H1 (cell line): ENCODE measurements around the gene TMEM250. TPM values are rescaled to one million over a fixed set of nuclear protein-coding genes. Genes with fewer than 3 reads are reported as not detected.

Experiments used
- CTBP2 ChIP-seq: IDR thresholded peaks from 2 replicates; pipeline ENCODE4 v1.7.0; 2011; ENCODE audit warnings: borderline replicate concordance, mild to moderate bottlenecking, moderate library complexity, mixed read lengths, low read length; ENCODE audit not compliant: insufficient read depth, insufficient read length
- NANOG ChIP-seq: IDR thresholded peaks from 2 replicates; pipeline ENCODE4 v1.6.1; 2011; ENCODE audit warnings: low read length, low read depth, mild to moderate bottlenecking, inconsistent platforms; ENCODE audit not compliant: insufficient read depth, poor library complexity, severe bottlenecking
- SIRT6 ChIP-seq: IDR thresholded peaks from one replicate; pipeline ENCODE4 v1.7.1; 2012; ENCODE audit warnings: low read length, inconsistent platforms
- polyA plus RNA-seq, 7 experiments: library from polyadenylated mRNA; depleted of rRNA in 3 of 7; stranded (reverse) in 5 of 7; unstranded in 2 of 7; fragments of >200 nt in 5 of 7; fragments of 200-250 nt in 2 of 7; gene quantifications; 1 replicate in 5 of 7; 2 replicates in 1 of 7; 4 replicates in 1 of 7; pipeline versions ENCODE4 v1.2.1 to v1.2.3, GENCODE V29; 2011 to 2013; ENCODE audit warnings: missing spikeins in 2 of 7, mixed read lengths in 2 of 7
- total RNA-seq: library from RNA; stranded (reverse); fragmentation: NEBNext Ultra II Directional; extraction: Animal tissue kit (Norgen Biotek cat#: 25700); gene quantifications from 2 replicates; pipeline ENCODE4 v1.2.1, GENCODE V29; 2021
- TF ChIP-seq, protein P1 (sequence below): fragments of 300-600 bp; sonication (generic); IDR thresholded peaks from 2 replicates; pipeline ENCODE4 v1.7.1; 2012; ENCODE audit warnings: low read length, moderate library complexity, mild to moderate bottlenecking, inconsistent platforms; ENCODE audit not compliant: insufficient replicate concordance

Gene TMEM250
- total and polyA plus RNA-seq, 2 of the 8 experiments (the other 6 are each of a cell fraction or from before 2014, with no cell fraction given) = 22.3 to 34.9 TPM

DNA sequence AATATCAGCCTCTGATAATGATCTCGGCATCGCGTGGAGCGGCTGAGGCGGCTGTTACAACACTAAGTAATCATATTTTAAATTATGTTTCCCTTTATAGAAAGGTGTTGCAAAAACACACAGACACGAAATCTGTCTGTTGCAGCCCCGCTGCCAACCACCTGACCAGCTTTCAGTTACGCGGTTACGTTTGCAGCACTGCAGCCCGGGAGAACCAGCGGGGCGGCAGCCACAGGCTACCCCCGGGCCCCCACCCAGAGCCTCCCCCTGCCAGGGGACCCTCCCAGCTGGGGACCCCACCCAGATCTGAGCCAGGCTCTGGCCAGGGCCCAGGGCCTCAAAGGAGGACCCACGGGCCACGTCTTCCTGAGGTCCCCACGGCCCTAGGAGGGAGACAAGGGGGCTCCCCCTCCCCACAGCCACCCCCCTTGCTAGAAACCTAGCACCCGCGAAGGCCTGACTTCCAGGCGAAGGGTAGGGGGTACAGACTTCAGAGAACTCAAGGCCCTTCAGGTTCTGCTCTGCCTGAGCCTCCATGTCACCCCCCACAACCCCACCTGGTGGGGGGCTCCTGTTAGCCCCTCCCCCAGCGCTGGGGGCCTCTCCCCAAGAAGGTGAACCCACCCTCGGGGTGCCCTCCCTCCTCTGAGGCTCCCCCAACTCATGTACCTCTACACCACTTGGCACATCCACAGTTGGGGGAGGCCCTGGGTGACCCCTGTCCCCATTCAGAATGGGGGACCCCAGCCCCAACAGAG, 29.6 kb downstream of the TMEM250 start (continued):
- TF ChIP-seq, protein P1, sequence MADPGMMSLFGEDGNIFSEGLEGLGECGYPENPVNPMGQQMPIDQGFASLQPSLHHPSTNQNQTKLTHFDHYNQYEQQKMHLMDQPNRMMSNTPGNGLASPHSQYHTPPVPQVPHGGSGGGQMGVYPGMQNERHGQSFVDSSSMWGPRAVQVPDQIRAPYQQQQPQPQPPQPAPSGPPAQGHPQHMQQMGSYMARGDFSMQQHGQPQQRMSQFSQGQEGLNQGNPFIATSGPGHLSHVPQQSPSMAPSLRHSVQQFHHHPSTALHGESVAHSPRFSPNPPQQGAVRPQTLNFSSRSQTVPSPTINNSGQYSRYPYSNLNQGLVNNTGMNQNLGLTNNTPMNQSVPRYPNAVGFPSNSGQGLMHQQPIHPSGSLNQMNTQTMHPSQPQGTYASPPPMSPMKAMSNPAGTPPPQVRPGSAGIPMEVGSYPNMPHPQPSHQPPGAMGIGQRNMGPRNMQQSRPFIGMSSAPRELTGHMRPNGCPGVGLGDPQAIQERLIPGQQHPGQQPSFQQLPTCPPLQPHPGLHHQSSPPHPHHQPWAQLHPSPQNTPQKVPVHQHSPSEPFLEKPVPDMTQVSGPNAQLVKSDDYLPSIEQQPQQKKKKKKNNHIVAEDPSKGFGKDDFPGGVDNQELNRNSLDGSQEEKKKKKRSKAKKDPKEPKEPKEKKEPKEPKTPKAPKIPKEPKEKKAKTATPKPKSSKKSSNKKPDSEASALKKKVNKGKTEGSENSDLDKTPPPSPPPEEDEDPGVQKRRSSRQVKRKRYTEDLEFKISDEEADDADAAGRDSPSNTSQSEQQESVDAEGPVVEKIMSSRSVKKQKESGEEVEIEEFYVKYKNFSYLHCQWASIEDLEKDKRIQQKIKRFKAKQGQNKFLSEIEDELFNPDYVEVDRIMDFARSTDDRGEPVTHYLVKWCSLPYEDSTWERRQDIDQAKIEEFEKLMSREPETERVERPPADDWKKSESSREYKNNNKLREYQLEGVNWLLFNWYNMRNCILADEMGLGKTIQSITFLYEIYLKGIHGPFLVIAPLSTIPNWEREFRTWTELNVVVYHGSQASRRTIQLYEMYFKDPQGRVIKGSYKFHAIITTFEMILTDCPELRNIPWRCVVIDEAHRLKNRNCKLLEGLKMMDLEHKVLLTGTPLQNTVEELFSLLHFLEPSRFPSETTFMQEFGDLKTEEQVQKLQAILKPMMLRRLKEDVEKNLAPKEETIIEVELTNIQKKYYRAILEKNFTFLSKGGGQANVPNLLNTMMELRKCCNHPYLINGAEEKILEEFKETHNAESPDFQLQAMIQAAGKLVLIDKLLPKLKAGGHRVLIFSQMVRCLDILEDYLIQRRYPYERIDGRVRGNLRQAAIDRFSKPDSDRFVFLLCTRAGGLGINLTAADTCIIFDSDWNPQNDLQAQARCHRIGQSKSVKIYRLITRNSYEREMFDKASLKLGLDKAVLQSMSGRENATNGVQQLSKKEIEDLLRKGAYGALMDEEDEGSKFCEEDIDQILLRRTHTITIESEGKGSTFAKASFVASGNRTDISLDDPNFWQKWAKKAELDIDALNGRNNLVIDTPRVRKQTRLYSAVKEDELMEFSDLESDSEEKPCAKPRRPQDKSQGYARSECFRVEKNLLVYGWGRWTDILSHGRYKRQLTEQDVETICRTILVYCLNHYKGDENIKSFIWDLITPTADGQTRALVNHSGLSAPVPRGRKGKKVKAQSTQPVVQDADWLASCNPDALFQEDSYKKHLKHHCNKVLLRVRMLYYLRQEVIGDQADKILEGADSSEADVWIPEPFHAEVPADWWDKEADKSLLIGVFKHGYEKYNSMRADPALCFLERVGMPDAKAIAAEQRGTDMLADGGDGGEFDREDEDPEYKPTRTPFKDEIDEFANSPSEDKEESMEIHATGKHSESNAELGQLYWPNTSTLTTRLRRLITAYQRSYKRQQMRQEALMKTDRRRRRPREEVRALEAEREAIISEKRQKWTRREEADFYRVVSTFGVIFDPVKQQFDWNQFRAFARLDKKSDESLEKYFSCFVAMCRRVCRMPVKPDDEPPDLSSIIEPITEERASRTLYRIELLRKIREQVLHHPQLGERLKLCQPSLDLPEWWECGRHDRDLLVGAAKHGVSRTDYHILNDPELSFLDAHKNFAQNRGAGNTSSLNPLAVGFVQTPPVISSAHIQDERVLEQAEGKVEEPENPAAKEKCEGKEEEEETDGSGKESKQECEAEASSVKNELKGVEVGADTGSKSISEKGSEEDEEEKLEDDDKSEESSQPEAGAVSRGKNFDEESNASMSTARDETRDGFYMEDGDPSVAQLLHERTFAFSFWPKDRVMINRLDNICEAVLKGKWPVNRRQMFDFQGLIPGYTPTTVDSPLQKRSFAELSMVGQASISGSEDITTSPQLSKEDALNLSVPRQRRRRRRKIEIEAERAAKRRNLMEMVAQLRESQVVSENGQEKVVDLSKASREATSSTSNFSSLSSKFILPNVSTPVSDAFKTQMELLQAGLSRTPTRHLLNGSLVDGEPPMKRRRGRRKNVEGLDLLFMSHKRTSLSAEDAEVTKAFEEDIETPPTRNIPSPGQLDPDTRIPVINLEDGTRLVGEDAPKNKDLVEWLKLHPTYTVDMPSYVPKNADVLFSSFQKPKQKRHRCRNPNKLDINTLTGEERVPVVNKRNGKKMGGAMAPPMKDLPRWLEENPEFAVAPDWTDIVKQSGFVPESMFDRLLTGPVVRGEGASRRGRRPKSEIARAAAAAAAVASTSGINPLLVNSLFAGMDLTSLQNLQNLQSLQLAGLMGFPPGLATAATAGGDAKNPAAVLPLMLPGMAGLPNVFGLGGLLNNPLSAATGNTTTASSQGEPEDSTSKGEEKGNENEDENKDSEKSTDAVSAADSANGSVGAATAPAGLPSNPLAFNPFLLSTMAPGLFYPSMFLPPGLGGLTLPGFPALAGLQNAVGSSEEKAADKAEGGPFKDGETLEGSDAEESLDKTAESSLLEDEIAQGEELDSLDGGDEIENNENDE = no peak
- TF ChIP-seq CTBP2 = no peak
- no peak for TF ChIP-seq NANOG
- TF ChIP-seq SIRT6 = no peak
